ENCODE results near the gene DNAJC1.

The DNAJC1 gene

GRCh38 chr10:21894648-21895342, 108.7 kb downstream of the DNAJC1 start:
- no peaks in the 10 kb centered on the region for H3K9me3 ChIP-seq (ENCODE audit: insufficient read depth, low read length)
- TF ChIP-seq EZH2phosphoT487 (conservative IDR thresholded peaks at IDR 0.05; ENCODE audit: low read length) = no peak
- TF ChIP-seq CTCF (IDR thresholded peaks at IDR 0.05; ENCODE audit: insufficient read depth, low read length, poor library complexity, severe bottlenecking) = no peak
- H3K27ac ChIP-seq (ENCODE audit: low read depth, low read length) = no peak overlapping the region
- H3K4me3 ChIP-seq (ENCODE audit: insufficient read depth, low read length, poor library complexity, severe bottlenecking) = no peak overlapping the region
- no peaks in the 10 kb centered on the region for H3K9me2 ChIP-seq (replicated peaks; ENCODE audit: insufficient read depth, low read length)
- no peaks in the 10 kb centered on the region for H3K36me3 ChIP-seq (ENCODE audit: low read length)
- no peak overlapping the region for H2AFZ ChIP-seq (ENCODE audit: low read depth, low read length, severe bottlenecking)
- no peak overlapping the region for H3K9ac ChIP-seq (ENCODE audit: low read length)
- H3F3A ChIP-seq (ENCODE audit: insufficient read depth) = no peaks in the 10 kb centered on the region
- no peaks in the 10 kb centered on the region for H3K27me3 ChIP-seq (ENCODE audit: low read length)
- H3K4me2 ChIP-seq (ENCODE audit: low read depth, low read length, poor library complexity, severe bottlenecking) = no peak overlapping the region
- no peaks in the 10 kb centered on the region for H3K79me2 ChIP-seq (ENCODE audit: insufficient read depth, low read length)
- no peaks in the 10 kb centered on the region for H4K20me1 ChIP-seq (ENCODE audit: low read depth, low read length)

- Histone ChIP-seq H3K9ac (ENCODE audit: low read length) (no peak overlapping the region), H3K27me3 (ENCODE audit: low read length) (no peaks in the 10 kb centered on the region), H3K36me3 (ENCODE audit: low read length) (no peaks in the 10 kb centered on the region), H3K9me2 (replicated peaks; ENCODE audit: insufficient read depth, low read length) (no peaks in the 10 kb centered on the region), H4K20me1 (ENCODE audit: low read depth, low read length) (no peaks in the 10 kb centered on the region), H3F3A (ENCODE audit: insufficient read depth) (no peaks in the 10 kb centered on the region), H3K27ac (ENCODE audit: low read depth, low read length) (no peak overlapping the region), H3K4me2 (ENCODE audit: low read depth, low read length, poor library complexity, severe bottlenecking) (no peak overlapping the region), H3K4me3 (ENCODE audit: insufficient read depth, low read length, poor library complexity, severe bottlenecking) (no peak overlapping the region), H2AFZ (ENCODE audit: low read depth, low read length, severe bottlenecking) (no peak overlapping the region), H3K9me3 (ENCODE audit: insufficient read depth, low read length) (no peaks in the 10 kb centered on the region), H3K79me2 (ENCODE audit: insufficient read depth, low read length) (no peaks in the 10 kb centered on the region)
- TF ChIP-seq CTCF (IDR thresholded peaks at IDR 0.05; ENCODE audit: insufficient read depth, low read length, poor library complexity, severe bottlenecking) (no peak), EZH2phosphoT487 (conservative IDR thresholded peaks at IDR 0.05; ENCODE audit: low read length) (no peak)
Observed at GRCh38 chr10:21891439-21891838, 112.1 kb downstream of the DNAJC1 start.

- Histone ChIP-seq H3K9ac (ENCODE audit: low read length) (no peak overlapping the region), H3K27ac (ENCODE audit: low read depth, low read length) (no peak overlapping the region), H3K9me2 (replicated peaks; ENCODE audit: insufficient read depth, low read length) (no peaks in the 10 kb centered on the region), H3K9me3 (ENCODE audit: insufficient read depth, low read length) (no peaks in the 10 kb centered on the region), H3F3A (ENCODE audit: insufficient read depth) (no peaks in the 10 kb centered on the region), H3K4me3 (ENCODE audit: insufficient read depth, low read length, poor library complexity, severe bottlenecking) (no peak overlapping the region), H2AFZ (ENCODE audit: low read depth, low read length, severe bottlenecking) (no peak overlapping the region), H3K27me3 (ENCODE audit: low read length) (no peaks in the 10 kb centered on the region), H3K36me3 (ENCODE audit: low read length) (no peaks in the 10 kb centered on the region), H3K79me2 (ENCODE audit: insufficient read depth, low read length) (no peaks in the 10 kb centered on the region), H4K20me1 (ENCODE audit: low read depth, low read length) (no peaks in the 10 kb centered on the region), H3K4me2 (ENCODE audit: low read depth, low read length, poor library complexity, severe bottlenecking) (peak overlapping the region; percentile 31)
- no peak for TF ChIP-seq EZH2phosphoT487 (conservative IDR thresholded peaks at IDR 0.05; ENCODE audit: low read length)
- no peak for TF ChIP-seq CTCF (IDR thresholded peaks at IDR 0.05; ENCODE audit: insufficient read depth, low read length, poor library complexity, severe bottlenecking)
Observed at GRCh38 chr10:21889477-21890275, 113.9 kb downstream of the DNAJC1 start.
